Stimulated activated CD4-positive, alpha-beta T cell treated with anti-CD3 and anti-CD28 coated beads, TNF-alpha, amount 100 ng/mL, for 48 hours (primary cell): Measurements from ENCODE around the gene GRIK1.

ENCODE experiments used
- DNase-seq, 3 donors: peaks; one replicate each; pipeline ENCODE4 v3.0.0-alpha.2; 2020; ENCODE audit warnings: low read depth in 3 of 3

GRIK1 gene

GRCh38 chr21:29642551-29643245 lies 297.1 kb downstream of the GRIK1 start:
- DNase-seq = no peak

- no peak for DNase-seq
Observed at GRCh38 chr21:29641635-29642550, 297.9 kb downstream of the GRIK1 start.

- no peak for DNase-seq
Observed at GRCh38 chr21:29641001-29641634, 298.7 kb downstream of the GRIK1 start.

- DNase-seq = no peak
Observed at GRCh38 chr21:29640080-29640508, 299.7 kb downstream of the GRIK1 start.

- DNase-seq = no peak
Observed at GRCh38 chr21:29639366-29640079, 300.3 kb downstream of the GRIK1 start.

- no peak for DNase-seq
Observed at GRCh38 chr21:29638761-29639327, 301.0 kb downstream of the GRIK1 start.

GRCh38 chr21:29638138-29638537 lies 301.7 kb downstream of the GRIK1 start:
- DNase-seq = no peak

- no peak for DNase-seq
Observed at GRCh38 chr21:29637553-29637952, 302.2 kb downstream of the GRIK1 start.

- DNase-seq = no peak
Observed at GRCh38 chr21:29637134-29637533, 302.7 kb downstream of the GRIK1 start.

- DNase-seq = no peak
Observed at GRCh38 chr21:29634418-29634817, 305.4 kb downstream of the GRIK1 start.

- DNase-seq = no peak
Observed at GRCh38 chr21:29633756-29634155, 306.0 kb downstream of the GRIK1 start.

- DNase-seq = no peak
Observed at GRCh38 chr21:29630441-29630840, 309.4 kb downstream of the GRIK1 start.

- no peak for DNase-seq
Observed at GRCh38 chr21:29627905-29628304, 311.9 kb downstream of the GRIK1 start.

- DNase-seq = no peak
Observed at GRCh38 chr21:29626801-29627470, 312.9 kb downstream of the GRIK1 start.

- DNase-seq = no peak
Observed at GRCh38 chr21:29625990-29626389, 313.8 kb downstream of the GRIK1 start.

GRCh38 chr21:29624776-29625175 lies 315.0 kb downstream of the GRIK1 start:
- DNase-seq = no peak

- DNase-seq = no peak
Observed at GRCh38 chr21:29621525-29621924, 318.3 kb downstream of the GRIK1 start.

GRCh38 chr21:29616209-29616751 lies 323.5 kb downstream of the GRIK1 start:
- no peak for DNase-seq

GRCh38 chr21:29613877-29614276 lies 325.9 kb downstream of the GRIK1 start:
- no peak for DNase-seq

GRCh38 chr21:29613021-29613420 lies 326.8 kb downstream of the GRIK1 start:
- DNase-seq = no peak
